GM19372 (cell line): ENCODE results near the gene BCAP29.
"Not testable (repeated sequence)": the region's sequence is repeated elsewhere in the genome, so short reads cannot be mapped to it uniquely, and the experiment has no call there.

ENCODE experiments used
- ATAC-seq: cut with Tn5 transposase; IDR thresholded peaks from one replicate; pipeline ENCODE4 v1.9.1; 2021; ENCODE audit warnings: mild to moderate bottlenecking, low read depth, moderate library complexity; ENCODE audit not compliant: unreplicated experiment

The BCAP29 gene

DNA sequence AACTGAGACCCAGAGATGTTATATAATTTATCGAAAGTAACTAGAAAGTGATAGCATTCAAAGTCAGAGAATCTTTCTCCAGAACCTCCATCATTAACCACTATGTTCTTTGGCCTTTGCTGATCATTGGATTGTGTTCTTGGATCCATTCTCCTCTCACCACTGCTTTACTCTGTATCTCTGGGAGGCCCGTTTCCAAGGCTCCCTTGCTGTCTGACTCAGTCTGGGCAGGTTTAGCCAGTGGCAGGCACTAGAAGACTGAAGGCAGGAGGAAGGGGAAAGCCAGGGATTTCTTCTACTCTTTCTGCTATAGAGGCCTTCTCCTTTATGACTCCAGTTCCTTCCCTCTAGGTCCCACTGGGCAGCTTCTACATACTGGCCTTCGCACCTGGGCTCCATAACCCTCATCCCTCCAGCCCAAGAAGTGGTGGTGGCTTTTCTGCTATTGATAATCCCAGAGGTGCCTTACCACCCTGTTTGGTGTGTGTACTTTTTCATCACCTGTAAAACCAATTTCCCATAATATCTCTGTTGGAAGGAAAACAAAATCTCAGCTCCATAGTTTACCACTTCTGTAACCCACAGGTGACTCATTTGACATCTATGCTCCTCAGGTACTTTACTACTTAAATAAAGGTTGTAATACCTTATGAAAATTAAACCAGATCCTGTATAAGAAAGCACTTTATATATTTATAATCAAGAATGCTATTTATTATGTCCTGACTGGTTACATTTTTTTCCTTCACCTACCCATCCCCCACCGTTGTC, 36.0 kb downstream of the BCAP29 start:
- no peak for ATAC-seq

DNA sequence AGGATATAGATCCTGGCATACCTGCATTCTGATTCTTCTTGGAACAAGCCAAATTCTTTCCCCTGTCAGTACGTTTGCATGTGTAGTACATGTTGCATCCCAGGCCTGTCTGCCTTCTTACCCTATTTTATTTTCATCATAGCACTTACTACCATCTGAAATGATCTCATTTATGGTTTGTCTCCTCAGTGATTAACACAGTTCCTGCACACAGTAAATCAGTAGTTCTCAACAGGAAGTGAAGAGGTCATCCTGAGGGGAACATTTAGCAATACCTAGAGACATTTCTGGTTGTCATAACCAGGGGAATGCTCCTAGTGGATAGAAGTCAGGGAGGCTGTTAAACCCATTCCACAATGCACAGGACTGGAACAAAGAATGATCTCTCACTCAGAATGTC, 42.4 kb downstream of the BCAP29 start:
- no peak for ATAC-seq

DNA sequence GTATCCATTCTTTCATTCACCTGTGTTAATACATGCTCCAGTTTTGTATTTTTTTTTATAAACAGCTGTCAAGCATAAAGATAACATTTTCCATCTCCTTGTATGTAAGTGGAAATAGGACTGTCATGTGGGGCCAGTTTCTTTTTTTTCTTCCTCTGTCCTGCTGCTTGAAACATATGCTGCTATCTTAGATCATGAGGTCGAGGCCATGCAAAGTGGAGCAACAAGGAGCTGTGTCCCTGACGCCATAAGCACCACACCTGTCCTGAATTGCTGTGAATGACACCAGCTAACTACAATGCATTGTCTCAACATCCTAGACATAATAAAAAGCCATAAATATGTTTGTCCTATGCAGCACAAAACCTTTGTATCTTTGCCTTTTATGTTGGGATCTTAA, 42.8 kb downstream of the BCAP29 start:
- ATAC-seq: no peak

DNA sequence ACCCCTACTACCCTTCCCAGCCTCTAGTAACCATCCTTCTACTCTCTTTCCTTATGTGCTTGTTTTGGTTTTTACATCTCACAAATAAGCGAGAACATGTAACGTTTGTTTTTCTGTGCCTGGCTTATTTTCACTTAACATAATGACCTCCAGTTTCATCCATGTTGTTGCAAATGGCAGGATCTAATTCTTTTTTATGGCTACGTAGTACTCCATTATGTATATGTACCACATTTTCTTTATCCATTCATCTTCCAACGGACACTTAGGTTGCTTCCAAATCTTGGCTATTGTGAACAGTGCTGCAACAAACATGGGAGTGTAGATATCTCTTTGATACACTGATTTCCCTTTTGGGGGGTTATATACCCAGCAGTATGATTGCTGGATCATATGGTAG, 47.0 kb downstream of the BCAP29 start:
- ATAC-seq: no peak

DNA sequence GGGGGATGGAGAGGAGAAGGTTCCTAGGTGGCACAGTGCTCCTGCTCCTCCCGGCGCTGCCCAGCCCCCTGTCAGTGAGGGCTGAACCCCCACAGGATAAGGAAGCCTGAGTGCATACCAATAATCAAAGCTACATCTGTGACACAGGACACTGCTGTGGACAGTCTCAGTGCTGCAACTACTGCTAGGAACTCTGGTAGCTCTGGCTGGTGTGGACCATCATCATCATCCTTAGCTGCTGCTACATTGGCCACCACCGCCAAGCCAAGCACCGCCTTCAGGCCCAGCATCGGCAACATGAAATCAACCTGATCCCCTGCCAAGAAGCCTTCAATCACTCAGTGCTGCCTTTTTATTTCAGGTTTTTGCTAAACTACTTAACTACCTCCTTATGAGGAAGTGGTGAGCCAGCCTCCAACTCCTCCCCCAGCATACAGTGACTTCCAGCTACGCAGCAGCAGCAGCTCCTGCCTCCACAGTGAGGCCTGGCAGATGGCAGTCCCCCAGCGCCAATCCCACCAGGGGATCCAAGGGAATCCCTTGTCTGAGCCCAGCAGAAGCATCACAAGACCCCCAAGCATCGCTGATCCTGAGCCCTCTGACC, 48.5 kb downstream of the BCAP29 start:
- no peak for ATAC-seq

DNA sequence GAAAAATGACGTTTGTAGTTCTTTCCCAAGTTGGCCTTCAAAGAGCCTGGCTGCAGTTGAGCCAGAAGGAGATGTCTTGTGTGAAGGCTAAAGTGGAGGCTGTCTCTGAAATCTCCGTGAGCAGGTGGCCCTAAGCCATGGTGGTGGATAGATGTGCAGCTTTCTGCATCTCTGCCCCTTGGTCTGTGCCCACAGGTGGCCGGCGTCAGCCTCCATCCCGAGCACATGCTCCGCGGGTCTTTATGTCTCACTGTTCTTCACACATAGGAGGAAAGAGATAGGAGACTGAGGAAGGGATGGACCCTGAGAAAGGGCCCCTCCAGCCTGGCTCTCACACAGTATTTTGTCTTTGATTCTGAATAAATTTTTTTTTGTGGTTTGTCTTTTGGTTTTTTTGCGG, 50.3 kb downstream of the BCAP29 start:
- ATAC-seq: no peak

DNA sequence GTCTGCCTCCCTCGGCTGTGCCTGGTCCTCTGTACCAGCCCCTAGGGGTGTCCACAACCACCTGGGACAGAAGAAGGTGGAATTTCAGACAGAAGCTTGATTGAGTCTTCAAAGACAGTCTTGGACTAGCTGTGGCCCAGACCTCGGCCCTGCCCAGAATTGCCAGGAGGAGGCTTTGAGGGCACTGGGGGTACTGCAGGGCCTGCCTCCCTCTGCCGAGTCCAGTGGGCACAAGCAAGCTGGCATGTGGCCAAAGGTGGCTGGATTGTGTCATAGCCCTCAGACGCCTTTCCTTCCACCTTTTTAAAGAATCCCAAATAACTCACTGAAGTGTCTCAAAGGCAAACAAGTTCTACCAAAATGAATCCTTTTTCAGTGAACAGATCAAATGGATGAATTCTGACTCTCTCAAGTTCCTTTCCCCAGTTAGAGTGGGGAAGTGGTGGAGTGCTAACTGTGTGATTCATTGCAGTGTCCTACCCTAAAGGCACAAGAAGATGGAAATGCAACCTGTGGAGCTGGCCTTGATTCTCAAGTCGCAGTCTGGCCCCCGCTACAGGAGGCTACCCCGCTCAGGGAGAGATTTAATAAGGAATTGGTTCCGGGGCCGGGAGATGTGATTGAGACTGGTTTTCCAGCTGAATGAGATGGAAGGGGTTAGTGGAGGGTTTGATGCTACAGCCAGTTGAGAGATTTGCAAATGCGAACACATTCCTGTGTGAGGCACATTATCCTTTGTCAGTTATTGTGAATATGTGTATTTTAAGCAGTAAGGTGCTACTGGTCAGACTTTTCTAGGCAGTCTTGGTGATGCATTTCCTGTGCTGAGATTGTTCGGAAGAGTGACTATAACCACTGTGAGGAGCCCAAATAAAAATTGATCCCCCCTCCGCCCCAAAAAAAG, 51.8 kb downstream of the BCAP29 start:
- no peak for ATAC-seq

DNA sequence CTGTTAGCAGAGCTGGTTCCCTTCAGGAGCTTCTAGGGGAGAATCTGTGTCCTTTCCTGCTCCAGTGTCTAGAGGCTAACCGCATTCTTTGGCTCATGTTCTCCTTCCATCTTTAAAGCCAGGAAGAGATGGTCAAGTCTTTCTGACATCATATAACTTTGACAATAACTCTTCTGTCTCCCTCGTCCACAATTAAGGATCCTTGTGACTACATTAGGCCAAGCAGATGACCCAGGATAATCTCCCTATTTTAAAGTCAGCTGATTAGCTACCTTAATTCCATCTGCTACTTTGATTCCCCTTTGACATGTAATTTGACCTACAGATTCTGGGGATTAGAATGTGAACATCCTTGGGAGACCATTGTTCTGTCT, 52.4 kb downstream of the BCAP29 start:
- no peak for ATAC-seq

DNA sequence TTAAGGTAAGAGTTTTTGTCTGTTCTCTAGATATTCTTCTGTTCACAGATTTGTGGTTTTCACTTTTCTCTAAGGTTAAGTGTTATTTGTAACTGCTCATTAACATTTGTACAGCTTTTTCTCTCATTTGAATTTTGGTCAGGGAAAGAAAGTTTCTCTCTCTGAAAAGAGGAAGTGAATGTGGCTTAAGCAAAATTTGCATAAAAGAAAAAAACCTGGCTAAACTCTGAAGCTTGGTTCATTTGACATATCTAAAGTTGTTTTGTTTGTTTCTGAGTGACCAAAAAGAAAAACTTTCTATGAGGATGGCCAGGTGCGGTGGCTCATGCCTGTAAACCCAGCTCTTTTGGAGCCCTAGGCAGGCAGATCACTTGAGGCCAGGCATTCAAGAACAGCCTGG, 58.5 kb downstream of the BCAP29 start:
- ATAC-seq: peak; percentile 92

DNA sequence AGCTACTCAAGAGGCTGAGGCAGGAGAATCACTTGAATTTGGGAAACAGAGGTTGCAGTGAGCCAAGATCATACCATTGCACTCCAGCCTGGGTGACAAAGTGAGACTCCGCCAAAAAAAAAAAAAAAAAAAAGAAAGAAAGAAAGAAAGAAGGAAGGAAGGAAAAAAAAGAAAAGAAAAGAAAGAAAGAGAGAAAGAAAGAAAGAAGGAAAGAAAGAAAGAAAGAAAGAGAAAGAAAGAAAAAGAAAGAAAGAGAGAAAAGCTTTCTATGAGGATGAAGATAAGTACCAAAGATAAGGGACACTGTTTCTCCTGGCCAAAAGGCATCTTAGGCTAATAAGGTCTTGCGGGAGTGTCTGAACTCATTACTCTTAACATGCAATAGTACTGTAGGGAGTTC, 59.0 kb downstream of the BCAP29 start:
- not testable (repeated sequence) for ATAC-seq

DNA sequence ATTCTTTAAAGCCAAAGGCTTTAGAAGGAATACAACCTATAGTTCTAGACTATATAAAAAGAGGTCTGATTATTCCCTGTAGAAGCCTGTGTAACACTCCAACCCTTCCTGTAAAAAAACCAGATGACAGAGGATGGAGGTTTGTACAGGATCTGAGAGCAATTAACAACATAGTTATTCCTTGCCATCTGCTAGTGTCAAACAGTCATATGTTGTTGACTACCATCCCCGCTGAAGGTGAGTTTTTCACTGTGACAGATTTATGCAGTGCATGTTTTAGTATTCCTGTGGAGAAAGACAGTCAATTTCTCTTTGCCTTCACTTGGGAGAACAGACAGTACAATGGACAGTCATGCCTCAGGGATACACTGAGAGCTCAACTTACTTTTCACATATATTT, 61.6 kb downstream of the BCAP29 start:
- ATAC-seq: no peak

DNA sequence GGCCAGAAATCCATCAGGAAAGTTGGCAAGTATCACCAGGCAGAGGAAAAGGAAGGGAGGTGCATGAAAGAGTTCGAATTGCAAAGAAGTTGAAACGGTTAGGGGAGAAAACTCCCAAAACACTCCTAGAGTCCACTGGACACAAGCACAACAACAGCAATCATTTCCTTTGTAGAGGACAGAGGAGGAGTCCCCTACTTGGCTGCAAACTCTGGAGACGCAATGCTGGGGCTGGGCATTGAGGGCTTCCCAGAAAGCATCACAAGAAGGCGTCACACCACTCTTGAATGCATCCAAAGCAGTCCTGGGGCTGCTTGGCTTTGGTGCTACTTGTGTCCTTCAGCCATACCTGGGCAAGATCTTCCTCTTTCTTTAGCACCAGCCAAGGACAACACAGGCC, 62.5 kb downstream of the BCAP29 start:
- no peak for ATAC-seq

DNA sequence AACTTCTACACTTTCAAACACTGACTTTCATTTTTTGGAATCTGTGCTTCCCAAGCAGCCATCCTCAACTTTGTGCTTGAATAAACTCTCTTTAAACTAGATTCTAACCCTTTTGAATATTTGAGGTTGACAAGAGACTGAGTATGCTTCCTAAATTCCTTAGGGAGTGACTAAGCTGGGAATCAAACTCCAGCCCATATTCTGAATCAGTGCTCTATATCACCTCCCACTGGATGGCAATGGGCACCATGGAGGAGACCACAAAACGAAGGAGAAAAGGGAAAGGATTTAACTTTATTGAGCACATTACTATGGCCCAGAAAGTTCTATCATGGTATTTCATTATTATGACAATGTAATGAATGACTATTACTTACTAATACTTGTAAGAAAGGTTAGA, 63.4 kb downstream of the BCAP29 start:
- ATAC-seq: no peak

DNA sequence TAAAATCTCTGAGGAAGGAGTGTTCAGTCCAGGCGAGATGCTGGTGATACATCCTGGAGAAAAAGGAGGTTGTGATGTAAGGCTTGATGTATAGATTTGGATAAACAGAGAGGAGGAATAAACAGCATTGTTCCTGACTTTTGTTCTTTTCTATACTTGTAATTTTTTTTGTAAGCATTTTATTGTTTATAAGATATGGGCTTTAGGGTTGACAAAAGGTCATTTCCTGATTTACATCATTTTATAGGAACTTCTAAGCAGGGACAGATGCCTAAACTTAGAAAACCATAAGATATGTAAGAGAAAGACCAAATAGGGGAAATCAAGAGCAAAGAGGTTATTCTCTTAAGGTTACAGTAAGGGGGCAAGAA, 63.9 kb downstream of the BCAP29 start:
- no peak for ATAC-seq

DNA sequence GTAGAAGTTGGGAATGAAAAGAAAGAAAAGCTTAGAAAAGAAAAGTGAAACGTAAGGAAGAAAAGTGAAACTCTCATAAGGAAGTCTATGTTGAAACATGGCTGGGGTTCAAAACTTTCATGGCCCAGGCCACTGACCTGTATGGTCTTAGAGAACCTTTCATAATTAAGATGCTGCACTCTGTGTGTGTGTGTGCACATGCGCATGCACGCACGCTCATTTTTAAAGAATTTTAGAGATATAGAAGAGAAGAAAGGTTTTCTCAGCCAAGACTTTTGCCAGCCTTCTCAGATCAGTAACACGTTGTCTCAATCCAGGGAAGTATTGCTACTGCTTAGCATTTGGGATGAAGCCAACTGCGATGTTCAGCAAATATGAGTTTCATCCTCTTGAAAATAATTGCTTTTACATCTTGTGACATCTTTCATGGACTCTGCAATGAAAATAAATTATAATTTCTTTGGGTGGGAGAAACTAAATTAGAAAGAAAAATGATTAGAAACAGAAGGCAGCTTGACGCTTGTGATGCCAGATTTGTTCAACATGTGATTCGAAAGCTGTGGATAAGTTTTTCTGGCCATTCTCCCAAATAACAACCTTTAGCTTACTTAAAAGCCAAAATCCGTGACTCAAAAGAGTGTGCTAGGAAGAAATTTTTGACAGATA, 64.4 kb downstream of the BCAP29 start:
- ATAC-seq: no peak

DNA sequence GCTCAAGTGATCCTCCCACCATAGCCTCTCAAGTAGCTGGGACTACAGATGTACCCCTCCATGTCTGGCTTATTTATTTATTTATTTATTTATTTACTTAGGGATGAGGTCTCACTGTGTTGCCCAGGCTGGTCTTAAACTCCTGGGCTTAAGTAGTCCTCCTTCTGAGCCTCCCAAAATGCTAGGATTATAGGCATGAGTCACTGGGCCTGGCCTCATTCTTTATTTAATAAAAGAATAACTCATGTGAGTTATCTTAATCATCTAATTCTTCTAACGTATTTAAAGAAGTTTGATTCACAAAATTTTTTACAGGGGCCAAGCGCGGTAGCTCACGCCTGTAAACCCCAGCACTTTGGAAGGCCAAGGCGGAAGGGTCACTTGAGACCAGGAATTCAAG, 72.6 kb downstream of the BCAP29 start:
- ATAC-seq: no peak

DNA sequence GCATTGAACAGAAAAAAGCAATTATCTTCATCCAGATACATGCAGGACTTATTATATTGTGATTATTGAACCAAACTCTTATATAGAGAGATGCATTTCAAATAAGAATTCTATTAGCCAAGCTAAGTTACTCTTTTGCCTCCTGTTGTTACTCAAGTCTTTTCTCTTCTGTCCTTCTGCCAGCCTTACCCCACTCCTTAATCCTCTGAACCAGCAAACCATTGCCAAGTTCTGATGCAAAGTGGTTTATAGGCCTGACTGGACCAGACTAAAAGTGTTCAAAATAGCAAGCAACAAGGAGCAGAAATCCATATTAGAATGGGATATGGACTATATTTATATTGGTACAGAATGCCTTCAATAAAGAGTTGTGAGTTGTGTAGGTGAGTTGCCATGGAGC, 78.4 kb downstream of the BCAP29 start:
- ATAC-seq: no peak

DNA sequence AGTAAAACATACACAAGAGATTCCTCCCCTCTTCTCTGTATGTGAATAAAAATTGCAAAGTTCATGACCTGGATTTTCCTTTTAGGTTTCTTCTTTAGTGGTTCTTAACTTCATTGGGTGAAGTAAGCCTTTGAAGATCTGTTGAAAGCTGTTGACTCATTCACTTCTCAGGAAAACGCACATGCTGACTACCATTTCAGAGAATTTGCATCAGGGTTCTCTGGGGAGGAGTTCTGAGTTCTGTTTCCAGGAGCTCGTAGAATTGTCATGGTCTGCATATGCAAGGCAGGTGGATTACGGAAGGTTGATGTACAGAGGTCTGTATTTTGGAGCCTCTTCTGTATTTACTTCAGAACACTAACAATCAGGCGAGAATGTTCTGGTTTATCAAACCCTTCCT, 79.6 kb downstream of the BCAP29 start:
- no peak for ATAC-seq

DNA sequence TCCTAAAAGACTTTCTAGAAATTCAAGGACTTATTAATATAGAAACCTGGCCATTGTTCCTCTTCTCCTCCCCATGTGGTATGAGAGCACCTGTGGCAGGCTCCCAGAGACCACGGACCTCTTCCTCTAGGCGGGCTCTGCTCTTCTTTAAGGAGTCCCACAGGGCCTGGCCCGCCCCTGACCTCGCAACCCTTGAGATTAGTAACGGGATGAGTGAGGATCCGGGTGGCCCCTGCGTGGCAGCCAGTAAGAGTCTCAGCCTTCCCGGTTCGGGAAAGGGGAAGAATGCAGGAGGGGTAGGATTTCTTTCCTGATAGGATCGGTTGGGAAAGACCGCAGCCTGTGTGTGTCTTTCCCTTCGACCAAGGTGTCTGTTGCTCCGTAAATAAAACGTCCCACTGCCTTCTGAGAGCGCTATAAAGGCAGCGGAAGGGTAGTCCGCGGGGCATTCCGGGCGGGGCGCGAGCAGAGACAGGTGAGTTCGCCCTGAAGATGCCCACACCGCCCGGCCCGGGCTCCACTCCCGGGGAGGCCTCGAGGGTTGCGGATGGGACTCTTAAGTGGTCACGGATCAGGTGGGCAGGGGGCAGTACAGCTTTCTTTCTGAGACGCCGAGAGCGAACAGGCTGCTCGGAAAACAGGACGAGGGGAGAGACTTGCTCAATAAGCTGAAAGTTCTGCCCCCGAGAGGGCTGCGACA, 80.5 kb downstream of the BCAP29 start, which contains the start of gene SLC26A4:
SLC26A4 (plus strand) TSS at position 448 of the 700 bp plus-strand sequence. CDS start 814 bp downstream, outside the sequence.
- no peak for ATAC-seq
